Endothelial cell of umbilical vein (primary cell): ENCODE results near the gene TMEM178B. TPM values are rescaled to one million over a fixed set of nuclear protein-coding genes. Genes with fewer than 3 reads are reported as not detected.

Experiments used
- BruUV-seq: library from RNA; stranded (reverse); fragments of 400-500 nt; replicated peaks from 2 replicates; lab custom pipeline; 2021; lab: Mats Ljungman, UMichigan
- CTCF ChIA-PET: fragments of 300-600, 350-600 bp; sonication (Branson Sonifier 250); formaldehyde crosslinking; loops from one replicate; lab custom pipeline; 2021; ENCODE audit warnings: antibody characterized with exemption, inconsistent platforms; lab: Charles Lee
- POLR2A ChIA-PET: fragments of 300-600, 350-600 bp; sonication (Branson Sonifier 250); formaldehyde crosslinking; loops from one replicate; lab custom pipeline; 2021; ENCODE audit warnings: antibody characterized with exemption, inconsistent platforms; lab: Charles Lee
- DNase-seq: peaks from one replicate; pipeline ENCODE4 v3.0.0-alpha.2; 2011; ENCODE audit warnings: low read depth, low spot score
- FAIRE-seq: peaks from 2 replicates; lab custom pipeline; 2011; peaks lifted over from hg19 to GRCh38; lab: Jason Lieb, UNC
- H2AFZ ChIP-seq: 2 replicates; pipeline ENCODE4 v1.6.0; 2012; ENCODE audit warnings: low read depth, low read length, control low read depth, inconsistent platforms
- H3K27ac ChIP-seq: 2 replicates; pipeline ENCODE4 v1.5.1; 2011; ENCODE audit warnings: low read depth, mild to moderate bottlenecking, control low read depth, low read length, moderate library complexity; ENCODE audit not compliant: insufficient read depth
- H3K27me3 ChIP-seq, 2 experiments: 2 replicates each; pipeline versions ENCODE4 v1.6.0 to v1.6.1; 2011; ENCODE audit warnings: low read length in 2 of 2, mixed read lengths in 1 of 2; ENCODE audit not compliant: control insufficient read depth in 2 of 2, insufficient read depth in 2 of 2
- H3K36me3 ChIP-seq, 2 experiments: 2 replicates in 1 of 2; 3 replicates in 1 of 2; pipeline ENCODE4 v1.5.1; 2011; ENCODE audit warnings: low read length in 2 of 2, mild to moderate bottlenecking in 1 of 2, moderate library complexity in 1 of 2; ENCODE audit not compliant: control insufficient read depth in 2 of 2, insufficient read depth in 2 of 2; ENCODE audit errors: extremely low read depth in 1 of 2
- H3K4me1 ChIP-seq: 3 replicates; pipeline ENCODE4 v1.5.1; 2011; ENCODE audit warnings: mild to moderate bottlenecking, low read length; ENCODE audit not compliant: control insufficient read depth, insufficient read depth; ENCODE audit errors: extremely low read depth
- H3K4me2 ChIP-seq: 2 replicates; pipeline ENCODE4 v1.6.1; 2011; ENCODE audit warnings: low read length, control low read depth, mixed read lengths; ENCODE audit not compliant: insufficient read depth
- H3K4me3 ChIP-seq, 3 experiments: fragments of 200-600 bp in 1 of 3; sonication (generic), shearing (Covaris generic) in 1 of 3; replicated peaks in 1 of 3; 2 replicates each; pipeline ENCODE4 v1.5.1; 2011 to 2016; ENCODE audit warnings: control low read depth in 3 of 3, low read length in 3 of 3, mild to moderate bottlenecking in 2 of 3, inconsistent platforms in 1 of 3, low read depth in 1 of 3, moderate library complexity in 1 of 3; ENCODE audit not compliant: insufficient read depth in 1 of 3
- H3K79me2 ChIP-seq: 2 replicates; pipeline ENCODE4 v1.6.0; 2012; ENCODE audit warnings: low read length, inconsistent platforms; ENCODE audit not compliant: control insufficient read depth, insufficient read depth
- H3K9ac ChIP-seq: replicated peaks from 2 replicates; pipeline ENCODE3; 2011; ENCODE audit warnings: low read length, control low read depth; ENCODE audit not compliant: insufficient read depth; ENCODE audit errors: extremely low read depth
- H3K9me1 ChIP-seq: replicated peaks from 3 replicates; pipeline ENCODE4 v1.6.0; 2011; ENCODE audit warnings: mild to moderate bottlenecking, low read length; ENCODE audit not compliant: control insufficient read depth, insufficient read depth; ENCODE audit errors: extremely low read depth
- H3K9me3 ChIP-seq: replicated peaks from 2 replicates; pipeline ENCODE4 v1.5.1; 2012; ENCODE audit warnings: low read length, inconsistent platforms; ENCODE audit not compliant: control insufficient read depth, insufficient read depth
- H4K20me1 ChIP-seq: replicated peaks from 2 replicates; pipeline ENCODE3; 2011; ENCODE audit warnings: mild to moderate bottlenecking, low read length; ENCODE audit not compliant: control insufficient read depth, insufficient read depth; ENCODE audit errors: extremely low read depth
- CTCF ChIP-seq, 2 donors: IDR thresholded peaks; 1 replicate in 1 of 2; 2 replicates in 1 of 2; pipeline ENCODE4 v1.5.1; 2011; ENCODE audit warnings: low read length in 2 of 2, mild to moderate bottlenecking in 2 of 2, moderate library complexity in 2 of 2, control low read depth in 1 of 2, inconsistent platforms in 1 of 2, low read depth in 1 of 2; ENCODE audit not compliant: insufficient read depth in 1 of 2; ENCODE audit errors: extremely low read depth in 1 of 2
- EZH2 ChIP-seq: IDR thresholded peaks from 2 replicates; pipeline ENCODE4 v1.6.1; 2012; ENCODE audit warnings: borderline replicate concordance, low read depth, mild to moderate bottlenecking, moderate library complexity, low read length, inconsistent platforms; ENCODE audit not compliant: severe bottlenecking
- FOS ChIP-seq: IDR thresholded peaks from 2 replicates; pipeline ENCODE4 v1.6.1; 2011; ENCODE audit warnings: mild to moderate bottlenecking, low read length, moderate library complexity, borderline replicate concordance; ENCODE audit not compliant: insufficient read depth
- GATA2 ChIP-seq: IDR thresholded peaks from 2 replicates; pipeline ENCODE4 v1.7.0; 2011; ENCODE audit warnings: low read depth, mild to moderate bottlenecking, moderate library complexity, mixed read lengths, low read length; ENCODE audit not compliant: insufficient read length, insufficient read depth
- JUN ChIP-seq: IDR thresholded peaks from 2 replicates; pipeline ENCODE4 v1.6.1; 2011; ENCODE audit warnings: borderline replicate concordance, low read depth; ENCODE audit not compliant: insufficient read length, insufficient read depth
- MAX ChIP-seq: IDR thresholded peaks from 2 replicates; pipeline ENCODE4 v1.6.1; 2011; ENCODE audit not compliant: insufficient read depth, insufficient read length
- MYC ChIP-seq: IDR thresholded peaks from one replicate; pipeline ENCODE4 v1.6.1; 2011; ENCODE audit warnings: mild to moderate bottlenecking, low read depth, low read length
- POLR2A ChIP-seq: IDR thresholded peaks from 2 replicates; pipeline ENCODE4 v1.6.1; 2012; ENCODE audit warnings: low read depth, mild to moderate bottlenecking, control low read depth, low read length
- POLR2AphosphoS5 ChIP-seq: IDR thresholded peaks from 2 replicates; pipeline ENCODE4 v1.6.1; 2012; ENCODE audit warnings: low read depth, mild to moderate bottlenecking, control low read depth, low read length, moderate library complexity; ENCODE audit not compliant: insufficient read depth
- dilution Hi-C: fragments of 300-500 bp; cut with MboI; formaldehyde crosslinking; loops from one replicate; pipeline ENCODE4 v1.15.0; 2019; ENCODE audit warnings: low sequenced_read_pairs; ENCODE audit not compliant: extremely low pct_ligation_motif_present
- intact Hi-C: fragments of 100-400 bp; cut with micrococcal nuclease; formaldehyde crosslinking; loops from one replicate; pipeline ENCODE4 v1.10.0; 2022
- polyA plus RNA-seq, 4 experiments: library from polyadenylated mRNA; depleted of rRNA in 3 of 4; stranded (reverse) in 3 of 4; unstranded in 1 of 4; fragments of >200 nt; gene quantifications; 2 replicates each; pipeline versions ENCODE4 v1.2.1 to v1.2.3, GENCODE V29; 2011 to 2012; ENCODE audit warnings: missing spikeins in 1 of 4
- total RNA-seq: library from RNA; stranded (reverse); gene quantifications from 2 replicates; pipeline ENCODE4 v1.2.3, GENCODE V29; 2021

The TMEM178B gene
- total and polyA plus RNA-seq, 2 donors (not counting 3 experiments of a cell fraction or from before 2014, with no cell fraction given): not detected

- H3K4me1 ChIP-seq: peaks cover 26% of the 10 kb centered on the region
- no peaks in the 10 kb centered on the region for H3K36me3 ChIP-seq
- H3K4me3 ChIP-seq: no peak overlapping the region
- H3K79me2 ChIP-seq: no peaks in the 10 kb centered on the region
- H4K20me1 ChIP-seq: no peaks in the 10 kb centered on the region
- no peaks in the 10 kb centered on the region for H3K9me3 ChIP-seq
- BruUV-seq: no TSS peak
- intact Hi-C loops (loop anchor here (1.0 to 10.0 kb wide), 2 partner anchors 11 to 419 kb away; no protein-coding TSS in a partner anchor), dilution Hi-C loops (no loop called here)
- H3K4me2 ChIP-seq: peak overlapping the region; percentile 36
- DNase-seq (peak; percentile 70), FAIRE-seq (peak; percentile 86)
- H3K9me1 ChIP-seq: no peaks in the 10 kb centered on the region
- peak overlapping the region; percentile 1 for H2AFZ ChIP-seq
- H3K9ac ChIP-seq: no peak overlapping the region
- CTCF ChIA-PET: interaction anchor here (0.9 kb wide), 1 partner anchor 17 kb away, joined by 3 read pairs; no protein-coding TSS in a partner anchor
- TF ChIP-seq POLR2A (no peak), EZH2 (no peak)
- peak overlapping the region; percentile 15 for H3K27ac ChIP-seq
- no peaks in the 10 kb centered on the region for H3K27me3 ChIP-seq
- POLR2A ChIA-PET: no interaction called here
These were observed 292.3 kb downstream of the TMEM178B start for GRCh38 chr7:141366091-141366621.

- H3K9ac ChIP-seq: no peak overlapping the region
- H3K79me2 ChIP-seq: no peaks in the 10 kb centered on the region
- no peak overlapping the region for H3K4me3 ChIP-seq
- ChIA-PET CTCF (no interaction called here), POLR2A (no interaction called here)
- no peak overlapping the region for H2AFZ ChIP-seq
- intact Hi-C loops (loop anchor here (10.0 kb wide), 1 partner anchor 415 kb away; no protein-coding TSS in a partner anchor), dilution Hi-C loops (no loop called here)
- H3K27me3 ChIP-seq: no peaks in the 10 kb centered on the region
- DNase-seq (peak; percentile 21), FAIRE-seq (no peak)
- H3K9me1 ChIP-seq: no peaks in the 10 kb centered on the region
- no peak overlapping the region for H3K27ac ChIP-seq
- H3K4me1 ChIP-seq: peaks cover 11% of the 10 kb centered on the region
- H4K20me1 ChIP-seq: no peaks in the 10 kb centered on the region
- TF ChIP-seq POLR2AphosphoS5: no peak
- no peak for TF ChIP-seq FOS
- TF ChIP-seq JUN: no peak
- TF ChIP-seq EZH2: no peak
- no peak for TF ChIP-seq MAX
- TF ChIP-seq CTCF (IDR thresholded peaks at IDR 0.05; ENCODE audit: extremely low read depth in 1 of 2, insufficient read depth in 1 of 2, low read depth in 1 of 2, low read length in 2 of 2): no peak
- no peak for TF ChIP-seq GATA2
- no peak for TF ChIP-seq MYC
- no peak for TF ChIP-seq POLR2A
- BruUV-seq: no TSS peak
- no peaks in the 10 kb centered on the region for H3K9me3 ChIP-seq
- H3K36me3 ChIP-seq: no peaks in the 10 kb centered on the region
- no peak overlapping the region for H3K4me2 ChIP-seq
These were observed 295.6 kb downstream of the TMEM178B start for GRCh38 chr7:141369422-141369821.
